Panc1 (cell line): Measurements from ENCODE around the gene FAM163A.

ENCODE experiments used
- POLR2AphosphoS5 ChIP-seq: IDR thresholded peaks from 2 replicates; pipeline ENCODE4 v1.6.1; 2012; ENCODE audit warnings: mild to moderate bottlenecking, low read depth, low read length, moderate library complexity
- SIN3A ChIP-seq: IDR thresholded peaks from 2 replicates; pipeline ENCODE4 v1.6.1; 2012; ENCODE audit warnings: low read depth, mild to moderate bottlenecking, low read length, moderate library complexity, borderline replicate concordance; ENCODE audit not compliant: insufficient read depth
- TCF7L2 ChIP-seq: IDR thresholded peaks from 2 replicates; pipeline ENCODE4 v1.6.1; 2011; ENCODE audit warnings: mild to moderate bottlenecking, low read depth, low read length, inconsistent platforms
- TF ChIP-seq, protein P1 (sequence below): fragments of 450-650 bp; IDR thresholded peaks from 2 replicates; pipeline ENCODE4 v1.5.1; 2017; ENCODE audit warnings: mild to moderate bottlenecking
- TF ChIP-seq, protein P2 (sequence below), 2 experiments: IDR thresholded peaks; 2 replicates each; pipeline ENCODE4 v1.6.1; 2011 to 2012; ENCODE audit warnings: low read depth in 2 of 2, control low read depth in 1 of 2, low read length in 1 of 2, mild to moderate bottlenecking in 1 of 2, moderate library complexity in 1 of 2; ENCODE audit not compliant: insufficient read depth in 1 of 2

DNA sequence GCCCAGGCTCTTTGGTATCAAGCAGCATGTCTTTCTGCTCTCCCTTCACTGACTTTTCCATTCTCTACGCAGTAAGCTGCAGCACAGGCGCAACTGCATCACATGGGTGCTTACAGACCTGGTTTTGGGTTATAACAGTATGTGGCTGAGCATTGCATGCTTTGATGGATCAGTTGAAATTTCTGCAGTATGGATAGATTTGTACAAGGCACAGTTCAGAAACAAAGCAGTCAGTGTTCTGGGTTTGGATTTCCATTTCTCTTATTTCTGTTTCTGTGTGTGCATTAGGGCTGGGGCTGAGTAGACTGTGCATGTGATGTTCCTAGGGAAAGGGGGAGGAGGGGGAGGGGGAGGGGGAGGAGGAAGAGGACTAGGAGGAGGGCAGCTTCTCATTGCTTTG is 4.5 kb downstream of the FAM163A start:
- TF ChIP-seq, protein P1, sequence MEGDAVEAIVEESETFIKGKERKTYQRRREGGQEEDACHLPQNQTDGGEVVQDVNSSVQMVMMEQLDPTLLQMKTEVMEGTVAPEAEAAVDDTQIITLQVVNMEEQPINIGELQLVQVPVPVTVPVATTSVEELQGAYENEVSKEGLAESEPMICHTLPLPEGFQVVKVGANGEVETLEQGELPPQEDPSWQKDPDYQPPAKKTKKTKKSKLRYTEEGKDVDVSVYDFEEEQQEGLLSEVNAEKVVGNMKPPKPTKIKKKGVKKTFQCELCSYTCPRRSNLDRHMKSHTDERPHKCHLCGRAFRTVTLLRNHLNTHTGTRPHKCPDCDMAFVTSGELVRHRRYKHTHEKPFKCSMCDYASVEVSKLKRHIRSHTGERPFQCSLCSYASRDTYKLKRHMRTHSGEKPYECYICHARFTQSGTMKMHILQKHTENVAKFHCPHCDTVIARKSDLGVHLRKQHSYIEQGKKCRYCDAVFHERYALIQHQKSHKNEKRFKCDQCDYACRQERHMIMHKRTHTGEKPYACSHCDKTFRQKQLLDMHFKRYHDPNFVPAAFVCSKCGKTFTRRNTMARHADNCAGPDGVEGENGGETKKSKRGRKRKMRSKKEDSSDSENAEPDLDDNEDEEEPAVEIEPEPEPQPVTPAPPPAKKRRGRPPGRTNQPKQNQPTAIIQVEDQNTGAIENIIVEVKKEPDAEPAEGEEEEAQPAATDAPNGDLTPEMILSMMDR: no peak
- TF ChIP-seq SIN3A (no peak), POLR2AphosphoS5 (no peak), TCF7L2 (no peak)
- TF ChIP-seq, protein P2, sequence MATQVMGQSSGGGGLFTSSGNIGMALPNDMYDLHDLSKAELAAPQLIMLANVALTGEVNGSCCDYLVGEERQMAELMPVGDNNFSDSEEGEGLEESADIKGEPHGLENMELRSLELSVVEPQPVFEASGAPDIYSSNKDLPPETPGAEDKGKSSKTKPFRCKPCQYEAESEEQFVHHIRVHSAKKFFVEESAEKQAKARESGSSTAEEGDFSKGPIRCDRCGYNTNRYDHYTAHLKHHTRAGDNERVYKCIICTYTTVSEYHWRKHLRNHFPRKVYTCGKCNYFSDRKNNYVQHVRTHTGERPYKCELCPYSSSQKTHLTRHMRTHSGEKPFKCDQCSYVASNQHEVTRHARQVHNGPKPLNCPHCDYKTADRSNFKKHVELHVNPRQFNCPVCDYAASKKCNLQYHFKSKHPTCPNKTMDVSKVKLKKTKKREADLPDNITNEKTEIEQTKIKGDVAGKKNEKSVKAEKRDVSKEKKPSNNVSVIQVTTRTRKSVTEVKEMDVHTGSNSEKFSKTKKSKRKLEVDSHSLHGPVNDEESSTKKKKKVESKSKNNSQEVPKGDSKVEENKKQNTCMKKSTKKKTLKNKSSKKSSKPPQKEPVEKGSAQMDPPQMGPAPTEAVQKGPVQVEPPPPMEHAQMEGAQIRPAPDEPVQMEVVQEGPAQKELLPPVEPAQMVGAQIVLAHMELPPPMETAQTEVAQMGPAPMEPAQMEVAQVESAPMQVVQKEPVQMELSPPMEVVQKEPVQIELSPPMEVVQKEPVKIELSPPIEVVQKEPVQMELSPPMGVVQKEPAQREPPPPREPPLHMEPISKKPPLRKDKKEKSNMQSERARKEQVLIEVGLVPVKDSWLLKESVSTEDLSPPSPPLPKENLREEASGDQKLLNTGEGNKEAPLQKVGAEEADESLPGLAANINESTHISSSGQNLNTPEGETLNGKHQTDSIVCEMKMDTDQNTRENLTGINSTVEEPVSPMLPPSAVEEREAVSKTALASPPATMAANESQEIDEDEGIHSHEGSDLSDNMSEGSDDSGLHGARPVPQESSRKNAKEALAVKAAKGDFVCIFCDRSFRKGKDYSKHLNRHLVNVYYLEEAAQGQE (IDR thresholded peaks at IDR 0.05; ENCODE audit: insufficient read depth in 1 of 2, low read depth in 2 of 2, low read length in 1 of 2): no peak
